HG03280 (cell line): ENCODE results near the gene SLC2A14.

Experiments
- ATAC-seq: cut with Tn5 transposase; IDR thresholded peaks from one replicate; pipeline ENCODE4 v1.9.1; 2021; ENCODE audit warnings: mild to moderate bottlenecking, moderate library complexity; ENCODE audit not compliant: unreplicated experiment

SLC2A14 gene

GRCh38 chr12:7769999-7770398, 102.7 kb downstream of the SLC2A14 start:
- ATAC-seq = no peak
